NCI-H2227 treated with DMSO at 0.1 percent for 48 hours (cell line): ENCODE data around the gene OR2A42.
"Not testable (repeated sequence)": the region's sequence is repeated elsewhere in the genome, so short reads cannot be mapped to it uniquely, and the experiment has no call there.

Source experiments
- DNase-seq: peaks from one replicate; lab custom pipeline; 2025; lab: John Stamatoyannopoulos, UW

Gene OR2A42, protein sequence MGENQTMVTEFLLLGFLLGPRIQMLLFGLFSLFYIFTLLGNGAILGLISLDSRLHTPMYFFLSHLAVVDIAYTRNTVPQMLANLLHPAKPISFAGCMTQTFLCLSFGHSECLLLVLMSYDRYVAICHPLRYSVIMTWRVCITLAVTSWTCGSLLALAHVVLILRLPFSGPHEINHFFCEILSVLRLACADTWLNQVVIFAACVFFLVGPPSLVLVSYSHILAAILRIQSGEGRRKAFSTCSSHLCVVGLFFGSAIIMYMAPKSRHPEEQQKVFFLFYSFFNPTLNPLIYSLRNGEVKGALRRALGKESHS

DNA sequence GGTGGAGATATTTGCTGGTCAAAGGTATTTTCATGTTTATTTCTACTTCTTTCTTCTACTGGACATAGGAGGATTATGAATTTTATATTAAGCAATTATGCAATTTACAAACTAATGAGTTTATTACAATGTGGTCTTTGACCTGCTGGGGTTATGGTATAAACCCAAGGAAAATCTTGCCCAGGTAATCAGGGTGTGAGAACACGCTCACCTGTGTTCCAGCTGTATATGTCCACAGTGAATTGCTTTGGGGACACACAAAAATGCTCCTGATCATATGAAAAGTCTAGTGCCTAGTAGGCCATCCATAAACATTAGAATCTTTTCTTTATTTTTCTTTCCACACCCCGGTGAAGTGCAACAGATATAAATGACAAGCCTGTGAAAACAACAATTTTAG, at the start of gene OR2A42:
Gene OR2A42, minus strand, starts transcription at position 241 of the 400 bp plus-strand sequence. CDS start 6,762 bp downstream, outside the sequence.
- not testable (repeated sequence) for DNase-seq

- not testable (repeated sequence) for DNase-seq
Observed at GRCh38 chr7:144287171-144287784, 47.9 kb upstream of the OR2A42 start.

DNA sequence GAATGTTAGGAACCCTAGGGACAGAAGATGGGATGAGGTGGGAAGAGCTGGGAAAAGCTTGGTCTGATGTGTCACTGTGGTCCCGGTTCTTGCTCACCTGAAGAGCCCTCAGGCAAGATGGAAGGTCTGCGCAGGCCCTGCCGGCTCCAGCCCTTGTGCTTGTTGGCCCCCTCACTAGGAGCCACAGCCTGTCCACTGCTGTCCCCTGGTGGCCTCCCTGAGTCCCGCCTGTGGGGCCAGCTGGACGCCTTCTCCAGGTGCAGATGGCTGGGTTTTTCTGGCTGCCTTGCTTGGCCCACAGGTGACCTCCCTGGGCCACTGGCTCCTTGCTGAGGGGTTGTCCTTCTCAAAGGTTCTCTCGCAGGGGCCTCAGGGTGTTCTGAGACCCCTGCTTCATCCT, 44.3 kb upstream of the OR2A42 start:
- not testable (repeated sequence) for DNase-seq

DNA sequence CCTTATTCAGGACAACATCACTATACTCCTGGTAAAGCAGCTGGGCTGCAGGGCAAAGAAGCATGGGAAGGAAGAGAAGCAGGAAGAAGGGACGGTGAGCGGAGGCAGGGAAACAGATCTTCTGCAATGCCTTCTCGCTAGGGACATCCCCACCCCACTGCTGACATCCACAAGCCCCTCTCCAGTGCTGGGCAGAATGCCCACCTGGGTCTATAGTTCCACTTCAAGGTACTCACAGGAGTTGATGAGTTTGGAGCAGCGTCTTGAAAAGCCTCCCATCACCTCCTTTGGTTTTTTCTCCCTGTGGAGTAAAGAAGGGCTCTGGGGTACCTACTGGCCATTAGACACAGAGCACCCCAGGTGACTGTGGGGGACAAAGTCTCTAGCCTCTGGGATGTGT, 43.1 kb upstream of the OR2A42 start:
- not testable (repeated sequence) for DNase-seq

DNA sequence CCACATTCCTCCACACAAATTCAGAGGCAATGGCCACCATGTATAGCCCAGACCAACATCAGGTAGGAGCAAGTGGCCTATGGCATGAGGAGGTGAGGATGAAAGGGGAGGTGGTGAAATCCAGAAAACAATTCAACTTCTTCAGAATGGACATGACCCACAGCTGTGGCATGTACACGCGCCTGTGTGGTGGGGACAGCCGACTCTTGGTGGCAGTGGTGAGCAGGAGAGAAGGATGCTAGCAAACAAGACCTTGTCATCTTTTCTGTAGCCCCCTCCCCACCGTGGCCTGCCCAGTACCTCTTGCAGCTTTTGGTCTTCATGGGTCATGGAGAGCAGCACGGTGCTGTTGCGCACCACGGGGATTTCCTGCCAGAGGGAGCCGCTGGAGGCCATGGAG, 42.6 kb upstream of the OR2A42 start:
- DNase-seq = not testable (repeated sequence)

GRCh38 chr7:144280010-144280409, 40.6 kb upstream of the OR2A42 start:
- not testable (repeated sequence) for DNase-seq

DNA sequence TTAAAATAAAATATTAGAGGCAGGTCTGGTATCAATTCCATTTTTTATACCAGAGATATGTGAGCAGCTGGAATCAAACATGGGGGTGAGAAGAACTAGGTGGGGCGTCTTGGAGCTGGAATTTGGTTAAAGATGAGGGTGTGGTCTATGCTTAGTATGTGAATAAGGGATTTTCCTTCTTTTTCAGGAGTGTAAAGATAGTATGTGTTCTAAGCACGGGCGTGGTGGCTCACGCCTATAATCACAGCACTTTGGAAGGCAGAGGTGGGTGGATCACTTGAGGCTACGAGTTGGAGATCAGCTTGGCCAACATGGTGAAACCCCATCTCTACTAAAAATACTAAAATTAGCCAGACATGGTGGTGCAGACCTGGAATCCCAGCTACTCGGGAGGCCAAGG, 35.9 kb upstream of the OR2A42 start:
- not testable (repeated sequence) for DNase-seq

DNA sequence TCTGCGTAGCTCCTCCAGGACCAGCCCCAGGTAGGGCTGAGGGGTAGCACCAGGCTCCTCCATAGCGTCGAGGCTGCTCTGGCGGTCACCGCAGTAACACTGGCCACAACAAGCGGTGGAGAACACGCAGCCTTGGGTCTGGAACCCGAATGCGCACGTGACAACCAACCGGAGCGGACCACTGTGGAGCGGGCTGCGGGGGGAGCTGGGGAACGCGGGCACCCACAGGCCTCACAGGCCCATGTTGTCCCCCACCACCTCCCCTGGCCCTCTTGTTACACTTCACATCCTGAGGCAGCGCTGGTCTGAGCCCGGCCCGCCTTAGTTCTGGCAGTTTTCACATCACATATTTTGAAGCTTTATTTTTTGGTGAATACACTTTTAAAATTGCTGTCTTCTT, 29.8 kb upstream of the OR2A42 start, which contains the start of gene CTAGE8:
Gene CTAGE8, minus strand, starts transcription at position 101 of the 400 bp plus-strand sequence. Its CDS starts 38 bp downstream, at position 63.
- not testable (repeated sequence) for DNase-seq

DNA sequence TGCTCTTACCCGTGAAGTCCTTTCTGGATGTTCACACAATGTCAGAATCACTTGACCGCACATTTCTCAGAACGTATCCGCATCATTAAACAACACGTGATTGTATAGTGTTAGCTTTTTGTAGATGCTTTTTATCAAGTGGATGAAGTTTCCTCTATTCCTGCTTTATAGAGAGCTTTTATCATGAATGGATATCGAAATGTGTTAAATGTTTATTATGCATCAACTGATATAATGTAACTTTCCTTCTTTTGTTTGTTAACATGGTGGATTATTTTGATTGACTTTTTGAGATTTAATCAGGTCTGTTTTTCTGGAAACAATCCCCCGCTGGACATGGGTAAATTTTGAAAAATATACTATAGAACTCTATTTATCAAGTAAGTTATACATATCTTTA, 25.3 kb upstream of the OR2A42 start, which contains the start of gene OR2A7:
Gene OR2A7, minus strand, starts transcription at position 101 of the 400 bp plus-strand sequence. CDS start 5,164 bp downstream, outside the sequence.
- not testable (repeated sequence) for DNase-seq

- not testable (repeated sequence) for DNase-seq
Observed at GRCh38 chr7:144262128-144262527, 22.7 kb upstream of the OR2A42 start.

DNA sequence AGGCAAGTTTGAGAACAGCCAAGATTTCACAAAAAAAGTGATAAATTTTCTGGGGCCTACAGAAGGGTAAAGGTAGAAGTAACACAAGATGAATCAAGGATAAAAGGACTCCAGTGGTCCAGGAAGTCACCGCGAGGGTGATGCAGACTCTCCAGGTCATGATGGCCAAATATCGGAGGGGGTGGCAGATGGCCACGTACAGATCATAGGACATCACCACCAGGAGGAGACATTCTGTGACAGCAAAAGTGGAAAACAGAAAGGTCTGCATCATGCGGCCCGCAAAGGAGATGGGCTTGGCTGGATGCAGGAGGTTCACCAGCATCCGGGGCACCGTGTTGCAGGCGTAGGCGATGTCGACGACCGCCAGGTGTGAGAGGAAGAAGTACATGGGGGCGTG, 19.7 kb upstream of the OR2A42 start:
- not testable (repeated sequence) for DNase-seq

DNA sequence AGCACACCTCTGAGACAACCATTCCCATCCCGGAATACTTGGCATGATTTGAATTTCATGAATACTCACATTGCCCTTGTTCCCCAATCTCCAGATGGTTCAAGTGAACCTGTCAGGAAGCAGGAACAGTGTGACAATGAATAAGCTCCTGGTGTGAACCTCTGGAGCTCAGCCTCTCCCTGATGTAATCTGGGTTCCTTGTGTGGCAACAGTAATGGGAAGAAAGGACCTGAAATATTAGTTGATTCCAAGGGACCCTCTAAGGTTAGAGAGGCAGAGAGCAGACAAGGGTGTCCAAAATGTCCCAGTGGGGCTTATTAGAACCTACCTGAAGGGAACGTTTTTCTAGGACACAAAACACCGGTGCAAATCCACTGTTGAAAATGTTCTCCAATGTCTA, 16.7 kb upstream of the OR2A42 start:
- DNase-seq = no peak

DNA sequence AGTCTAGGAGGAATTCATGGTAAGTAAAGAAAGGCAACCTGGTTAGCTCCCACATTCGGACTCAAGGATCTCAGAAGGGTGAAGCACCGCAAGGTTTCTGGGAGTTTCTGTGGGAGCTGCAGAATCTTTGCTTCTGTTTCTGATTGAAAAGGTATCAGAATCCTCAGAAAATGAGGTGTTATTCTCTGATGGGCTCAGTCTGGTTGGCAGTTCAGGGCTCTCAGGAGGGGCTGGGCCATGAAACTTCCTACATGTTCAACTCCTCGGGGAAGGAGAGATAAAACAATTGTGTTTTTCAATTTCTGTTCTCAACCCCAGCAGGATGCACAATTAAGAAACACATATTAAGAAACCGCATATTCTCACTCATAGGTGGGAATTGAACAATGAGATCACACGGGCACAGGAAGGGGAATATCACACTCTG, 16.1 kb upstream of the OR2A42 start:
- no peak for DNase-seq

DNA sequence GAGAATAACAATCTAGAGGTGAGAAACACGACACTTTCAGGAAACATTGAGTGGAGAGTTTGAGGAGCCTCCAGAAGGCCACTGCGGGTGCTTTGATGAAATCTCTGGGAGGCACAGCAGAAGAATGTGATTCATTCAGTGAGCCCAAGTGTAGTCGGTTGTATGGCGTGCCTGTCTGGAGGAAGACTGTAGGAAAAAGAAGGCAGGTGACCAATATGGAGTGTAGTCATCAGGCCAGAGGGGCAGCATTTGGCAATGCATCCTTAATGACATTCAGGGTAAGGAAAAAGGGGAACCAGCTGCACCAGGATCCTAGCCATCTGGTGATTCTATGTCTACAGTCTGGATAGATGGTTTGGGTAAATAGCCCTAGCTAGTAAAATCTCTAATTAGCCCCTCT, 12.9 kb upstream of the OR2A42 start:
- not testable (repeated sequence) for DNase-seq

DNA sequence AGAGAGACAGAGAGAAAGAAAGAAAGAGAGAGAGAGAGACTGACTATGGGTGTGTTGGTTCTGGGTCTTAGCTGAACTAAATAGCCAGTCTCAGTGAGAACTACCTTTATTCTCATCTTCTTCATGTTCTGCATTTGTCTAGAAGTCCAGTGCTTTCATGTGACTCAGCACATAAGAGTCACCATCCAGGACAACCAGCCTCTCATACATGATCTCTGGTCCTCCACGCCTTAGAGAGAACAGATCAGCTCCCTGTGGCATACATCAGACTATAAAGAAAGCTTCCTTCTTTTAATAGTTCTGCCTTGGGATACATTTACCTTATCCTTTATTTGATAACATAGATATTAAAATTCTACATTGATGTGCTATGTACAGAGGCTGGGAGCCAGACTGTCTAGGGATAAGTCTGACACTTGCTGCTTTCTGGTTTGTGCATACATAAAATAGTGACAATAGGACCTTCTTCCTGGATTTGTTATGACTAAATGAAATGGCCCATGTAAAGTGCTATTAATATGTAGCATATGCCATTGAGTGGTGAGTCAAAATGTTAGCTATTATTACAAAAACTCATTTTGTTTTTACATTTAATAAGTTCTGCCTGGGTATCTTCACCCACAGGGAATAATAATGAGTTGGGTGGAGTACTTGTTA, 8.4 kb upstream of the OR2A42 start:
- not testable (repeated sequence) for DNase-seq

DNA sequence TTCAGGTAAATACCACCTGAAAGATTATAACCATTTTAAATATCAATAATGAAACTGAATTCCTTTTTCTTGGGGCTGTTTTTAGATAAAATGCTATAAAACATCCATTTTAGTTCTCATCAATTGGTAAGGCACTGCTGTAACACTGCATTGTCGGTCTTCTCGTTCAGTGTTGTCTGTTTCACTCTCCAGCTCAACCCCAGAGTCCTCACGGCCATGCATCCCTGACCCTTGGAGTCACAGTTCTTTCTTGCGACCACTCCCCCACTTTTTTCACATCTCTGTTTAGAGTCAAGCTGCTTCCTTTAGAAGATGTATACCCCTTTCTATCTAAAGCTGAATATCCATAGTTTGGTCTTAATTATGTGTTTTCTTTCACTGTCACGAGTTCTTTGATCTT, 7.6 kb upstream of the OR2A42 start:
- not testable (repeated sequence) for DNase-seq

GRCh38 chr7:144245372-144245771, 6.0 kb upstream of the OR2A42 start:
- DNase-seq = not testable (repeated sequence)

DNA sequence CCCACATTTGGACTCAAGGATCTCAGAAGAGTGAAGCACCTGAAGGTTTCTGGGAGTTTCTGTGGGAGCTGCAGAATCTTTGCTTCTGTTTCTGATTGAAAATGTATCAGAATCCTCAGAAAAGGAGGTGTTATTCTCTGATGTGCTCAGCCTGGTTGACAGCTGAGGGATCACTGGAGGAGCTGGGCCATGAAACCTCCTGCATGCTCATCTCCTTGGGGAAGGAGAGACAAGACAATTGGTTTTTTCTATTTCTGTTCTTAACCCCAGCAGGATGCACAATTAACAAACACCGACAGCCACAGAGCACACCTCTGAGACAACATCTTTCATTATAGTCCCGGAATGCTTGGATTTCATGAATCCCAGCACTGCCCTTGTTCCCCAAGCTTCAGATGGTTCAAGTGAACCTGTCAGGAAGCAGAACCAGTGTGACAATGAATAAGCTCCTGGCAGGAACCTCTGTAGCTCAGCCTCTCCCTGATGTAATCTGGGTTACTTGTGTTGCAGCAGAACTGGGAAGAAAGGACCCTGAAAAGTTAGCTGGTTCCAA, 799 bp downstream of the OR2A42 start:
- DNase-seq = not testable (repeated sequence)

DNA sequence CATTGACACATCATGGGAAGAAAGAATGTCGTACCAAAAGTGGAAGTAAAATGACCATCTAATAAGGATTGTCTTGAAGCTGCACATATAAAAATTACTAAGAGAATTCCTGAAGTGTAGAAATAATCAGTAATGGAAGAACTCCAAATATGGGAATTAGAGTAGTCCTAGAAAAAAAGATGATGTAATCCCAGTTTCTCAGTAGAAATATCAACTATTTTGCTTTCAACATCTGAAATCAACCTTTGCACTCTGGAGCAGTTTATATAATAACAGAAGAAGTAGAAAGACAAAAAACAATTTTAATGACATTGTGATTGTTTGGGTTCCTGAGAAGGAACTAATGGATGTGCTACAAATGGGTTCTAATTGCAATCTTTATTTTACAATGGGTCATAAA, 6.4 kb downstream of the OR2A42 start:
- not testable (repeated sequence) for DNase-seq

DNA sequence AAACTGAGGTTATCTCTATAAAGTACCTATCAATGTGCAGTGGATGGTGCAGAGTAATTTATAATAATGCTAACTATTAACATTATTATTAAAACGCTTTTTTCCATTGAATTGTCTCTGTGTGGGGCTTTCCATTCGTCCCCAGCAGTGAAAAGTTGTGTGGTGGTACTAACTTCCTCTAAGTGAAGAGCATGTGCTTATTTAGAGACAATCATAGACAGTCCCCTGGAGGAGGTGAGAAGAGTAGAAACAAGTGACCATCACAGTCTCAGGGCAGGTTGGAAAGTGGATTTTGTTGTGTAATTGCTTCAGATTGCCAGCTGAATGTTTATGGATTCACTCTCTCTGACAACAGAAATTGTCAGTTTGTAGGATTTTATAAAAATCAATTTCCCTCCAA, 8.4 kb downstream of the OR2A42 start:
- DNase-seq = not testable (repeated sequence)

GRCh38 chr7:144228810-144229209, 10.6 kb downstream of the OR2A42 start:
- not testable (repeated sequence) for DNase-seq

- DNase-seq = not testable (repeated sequence)
Observed at GRCh38 chr7:144226866-144227265, 12.5 kb downstream of the OR2A42 start.
